Measurements from ENCODE around the gene TMEM144. TPM values are rescaled to one million over a fixed set of nuclear protein-coding genes. Genes with fewer than 3 reads are reported as not detected.
"Not testable (repeated sequence)": the region's sequence is repeated elsewhere in the genome, so short reads cannot be mapped to it uniquely, and the experiment has no call there.

TMEM144 gene
- polyA plus RNA-seq, 10 donors, result 1.2 to 5.4 (median 2.2) TPM

DNA sequence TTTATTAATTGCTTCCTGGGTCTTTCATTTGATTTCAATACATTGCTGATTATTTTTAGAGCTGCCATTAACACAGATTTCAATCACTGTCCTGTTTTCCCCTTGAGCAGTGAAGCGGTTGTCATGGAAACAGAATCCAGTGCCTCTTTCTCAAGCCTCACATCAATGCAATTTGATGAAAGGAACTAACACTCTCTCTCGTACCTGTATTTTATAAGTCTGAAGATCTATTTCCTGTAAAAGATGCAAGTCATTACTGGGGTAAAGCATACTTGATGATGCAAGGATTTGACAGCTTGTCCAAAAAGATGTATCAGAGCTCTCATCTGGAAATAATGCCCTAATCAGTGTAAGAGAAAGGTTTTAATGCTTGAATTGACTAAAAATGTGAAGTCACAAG is 19.6 kb upstream of the TMEM144 start:
- no peak for DNase-seq

GRCh38 chr4:158192439-158193158 is 17.7 kb upstream of the TMEM144 start:
- DNase-seq, result no peak

- DNase-seq, result peak in 1 of 3 donors; percentile 36
These were observed 17.0 kb upstream of the TMEM144 start for GRCh38 chr4:158193171-158193749.

- DNase-seq, result no peak
These were observed 15.0 kb upstream of the TMEM144 start for GRCh38 chr4:158195297-158195696.

DNA sequence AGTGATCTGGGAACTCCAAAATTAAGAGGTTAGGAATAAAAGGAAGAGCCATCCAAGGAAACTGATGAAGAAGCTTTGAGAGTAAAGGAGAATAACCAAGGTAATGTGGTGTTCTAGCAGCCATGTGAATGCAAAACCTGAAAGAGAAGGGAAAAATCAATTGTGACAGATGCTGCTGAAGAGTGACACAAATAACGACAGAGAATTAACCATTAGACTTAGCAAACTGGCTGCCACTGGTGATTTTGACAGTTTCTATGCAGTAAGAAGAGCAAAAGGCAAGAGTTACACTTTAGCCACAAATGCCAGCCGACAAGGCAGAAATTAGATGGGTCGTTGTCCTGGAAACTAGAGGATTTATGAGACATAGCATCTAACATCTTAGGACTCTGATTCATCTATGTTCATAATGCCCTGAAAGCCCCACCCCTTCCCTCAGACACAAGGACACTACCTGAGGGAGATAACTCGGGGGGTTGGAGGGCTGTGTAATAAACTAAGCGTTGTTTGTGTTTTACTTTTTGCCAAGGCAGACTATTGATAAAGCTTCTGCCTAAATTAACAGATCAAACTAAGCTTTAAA is 13.0 kb upstream of the TMEM144 start:
- DNase-seq, result no peak

DNA sequence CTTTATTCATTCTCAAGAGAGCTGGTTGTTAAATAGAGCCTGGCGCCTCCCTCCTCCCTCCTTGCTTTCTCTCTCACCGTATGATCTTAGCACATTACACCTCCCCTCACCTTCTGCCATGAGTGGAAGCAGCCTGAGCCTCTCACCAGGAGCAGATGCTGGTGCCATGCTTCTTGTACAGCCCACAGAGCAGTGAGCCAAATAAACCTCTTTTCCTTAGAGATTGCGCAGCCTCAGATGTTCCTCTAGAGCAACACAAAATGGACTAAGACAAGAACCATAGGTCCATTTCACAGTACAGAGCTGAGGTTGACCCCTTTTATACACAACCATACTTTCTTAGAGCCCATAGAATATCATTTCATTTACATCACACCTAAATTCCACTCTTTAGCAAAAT is 10.1 kb upstream of the TMEM144 start:
- no peak for DNase-seq

DNA sequence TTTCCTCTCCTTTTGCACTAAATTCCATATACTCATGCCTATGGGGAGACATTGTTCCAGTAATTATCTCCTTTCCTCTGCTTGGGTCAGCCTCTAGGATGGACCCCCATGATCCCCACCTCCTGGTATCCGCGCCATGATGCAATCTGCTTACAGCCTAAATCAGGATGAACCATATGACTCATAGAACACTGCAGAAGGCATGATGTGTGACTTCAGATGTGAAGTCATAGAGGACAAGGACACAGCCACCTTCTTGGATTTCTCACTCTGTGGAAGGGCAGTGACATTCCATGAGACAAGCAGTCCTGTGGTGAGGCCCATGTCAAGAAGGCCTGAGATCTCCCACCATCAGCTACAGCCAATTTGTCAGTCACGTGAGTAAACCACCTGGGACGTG is 9.0 kb upstream of the TMEM144 start:
- DNase-seq, result no peak

- DNase-seq, result no peak
These were observed 8.4 kb upstream of the TMEM144 start for GRCh38 chr4:158201876-158202275.

GRCh38 chr4:158202481-158202880 is 7.8 kb upstream of the TMEM144 start:
- no peak for DNase-seq

DNA sequence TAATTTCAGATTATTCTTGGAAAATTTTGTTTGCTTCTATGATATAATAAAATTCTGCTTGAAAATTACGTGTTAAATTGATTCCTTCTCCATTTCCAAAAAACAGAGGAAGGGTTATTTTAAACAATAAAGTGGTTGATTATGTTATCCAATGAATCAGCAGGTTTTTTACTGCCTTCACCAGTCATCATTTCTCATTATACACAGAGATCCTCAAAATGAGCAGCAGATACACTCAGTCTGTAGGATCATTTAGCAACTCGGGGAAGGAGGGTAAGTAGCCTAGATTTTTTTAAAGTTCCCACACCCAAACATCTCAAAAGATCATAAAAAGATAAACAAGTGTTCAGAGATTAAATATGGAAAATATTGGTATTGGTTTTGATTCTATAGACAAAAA is 6.8 kb upstream of the TMEM144 start:
- DNase-seq, result no peak

DNA sequence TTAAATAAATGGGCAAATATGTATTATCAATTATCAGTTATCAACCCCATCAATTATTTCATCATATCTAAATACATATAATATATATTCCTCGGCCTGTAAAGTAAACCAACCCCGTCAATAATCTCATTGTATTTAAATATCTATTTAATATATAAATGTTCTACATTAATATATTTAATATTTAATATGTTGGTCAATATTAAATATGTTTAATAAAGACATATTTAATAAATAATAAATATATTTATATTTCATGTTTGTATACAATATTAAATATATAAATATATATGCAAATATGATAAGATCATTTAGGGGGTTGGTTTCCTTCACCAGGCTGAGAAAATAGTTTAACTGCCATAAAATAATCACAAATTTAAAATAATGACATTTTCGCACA is 6.4 kb upstream of the TMEM144 start:
- DNase-seq, result no peak

- DNase-seq, result peak in 1 of 3 donors; percentile 26
These were observed 1.2 kb upstream of the TMEM144 start for GRCh38 chr4:158208963-158209640.

DNA sequence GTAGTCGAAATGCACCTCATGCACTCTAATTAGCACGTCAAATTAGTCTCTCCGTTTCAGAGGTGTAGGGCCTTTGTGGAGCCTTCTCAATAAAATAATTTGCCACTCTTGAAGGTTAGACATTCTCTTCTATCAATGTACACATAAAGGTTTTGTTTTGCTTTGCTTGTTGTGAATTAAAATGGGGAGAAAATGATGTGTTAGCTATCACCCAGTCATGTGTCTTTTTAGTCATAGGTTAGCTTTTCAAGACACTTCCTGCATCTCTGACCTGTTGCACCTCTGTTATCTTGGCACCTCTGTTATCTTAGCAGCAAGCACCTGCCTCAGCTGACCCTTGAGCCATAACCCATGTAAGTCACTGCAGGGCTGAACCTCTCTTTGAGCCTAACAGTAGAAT is 936 bp downstream of the TMEM144 start:
- no peak for DNase-seq

DNA sequence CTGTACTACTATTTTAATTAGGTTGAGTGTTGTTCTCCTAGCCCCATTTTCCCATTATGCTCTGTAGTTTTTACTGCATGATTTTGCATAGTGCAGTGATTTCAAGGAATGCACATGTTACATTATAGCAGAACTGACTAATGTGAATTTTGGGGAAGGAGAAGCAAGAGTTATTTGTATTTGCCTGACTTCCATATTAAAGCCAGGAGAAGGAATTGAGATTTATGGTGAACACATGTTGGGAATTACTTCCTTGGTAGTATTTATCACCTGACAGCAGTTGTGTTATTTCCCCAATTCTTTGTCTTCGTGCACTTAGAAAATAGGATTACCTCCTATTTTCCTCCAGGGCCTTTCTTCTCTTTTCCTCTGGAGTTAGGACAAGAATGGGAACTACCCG is 3.2 kb downstream of the TMEM144 start:
- no peak for DNase-seq

DNA sequence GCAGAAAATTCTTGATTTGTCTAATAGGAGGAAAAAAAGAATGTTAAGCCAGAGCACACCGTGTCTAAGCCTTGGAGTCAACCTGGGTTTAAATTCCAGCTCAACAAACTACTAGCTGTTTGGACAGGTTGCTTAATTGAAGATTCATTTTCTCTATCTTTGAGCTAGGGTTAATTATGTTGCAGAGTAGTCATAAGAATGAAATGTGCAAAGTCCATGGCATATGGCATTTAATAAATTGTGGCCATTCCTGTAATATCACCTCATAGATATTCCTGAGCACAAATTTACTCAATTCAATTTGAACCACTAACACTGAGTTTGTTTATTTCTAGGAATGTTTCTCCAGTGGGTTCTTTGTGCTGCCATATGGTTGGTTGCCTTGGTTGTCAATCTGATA is 4.6 kb downstream of the TMEM144 start:
- no peak for DNase-seq

DNA sequence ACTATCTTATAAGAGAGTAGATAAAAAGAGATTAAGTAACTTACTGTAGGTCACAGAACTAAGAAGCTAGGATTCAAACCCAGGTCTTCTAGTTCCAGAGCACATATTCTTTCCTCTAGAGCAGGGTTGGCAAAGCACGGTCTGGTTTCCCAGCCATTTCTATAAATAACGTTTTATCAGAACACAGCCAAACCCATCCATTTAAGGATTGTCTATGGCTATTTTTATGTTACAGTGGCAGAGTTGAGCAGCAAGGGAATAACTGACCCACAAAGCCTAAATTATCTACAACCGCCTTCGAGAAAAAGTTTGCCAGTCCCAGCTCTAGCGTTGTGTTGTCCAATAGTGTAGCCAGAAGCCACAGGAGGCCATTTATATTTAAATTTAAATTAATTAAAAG is 7.5 kb downstream of the TMEM144 start:
- DNase-seq, result no peak

DNA sequence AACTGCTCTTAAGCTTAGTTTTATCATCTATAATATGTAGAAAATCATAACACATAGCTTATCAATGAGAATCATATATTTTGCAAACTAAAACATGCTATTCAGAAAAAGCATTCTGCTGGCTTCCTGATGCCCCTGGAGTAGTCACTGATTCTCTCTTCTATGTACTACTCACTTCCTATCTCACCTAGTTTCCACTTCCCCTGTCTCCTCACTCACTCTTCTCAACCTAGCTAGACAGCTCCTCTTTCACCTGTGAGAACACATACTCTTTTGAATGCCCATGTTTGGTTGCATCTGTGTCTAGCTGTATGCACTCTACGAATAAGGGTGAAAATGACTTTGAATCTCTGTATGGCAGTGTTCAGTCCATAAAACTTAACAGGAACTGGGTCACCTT is 9.3 kb downstream of the TMEM144 start:
- DNase-seq, result no peak

DNA sequence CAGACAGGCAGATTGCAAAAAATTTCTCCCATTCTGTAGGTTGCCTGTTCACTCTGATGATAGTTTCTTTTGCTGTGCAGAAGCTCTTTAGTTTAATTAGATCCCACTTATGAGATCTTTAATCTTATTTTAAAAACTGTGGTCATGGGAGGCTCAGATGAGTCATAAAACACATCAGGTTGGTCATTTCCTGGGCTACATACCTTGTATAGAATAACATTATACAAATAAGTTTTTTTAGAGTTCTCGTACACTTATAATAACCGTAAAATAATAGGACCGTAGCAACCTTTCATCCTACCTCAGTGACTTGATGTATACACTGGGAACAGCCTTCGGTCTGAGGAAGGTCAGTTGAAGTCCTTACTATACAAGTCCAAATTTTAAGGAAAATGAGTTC is 14.0 kb downstream of the TMEM144 start:
- not testable (repeated sequence) for DNase-seq

- not testable (repeated sequence) for DNase-seq
These were observed 14.7 kb downstream of the TMEM144 start for GRCh38 chr4:158224999-158225398.

GRCh38 chr4:158227880-158228279 is 17.6 kb downstream of the TMEM144 start:
- not testable (repeated sequence) for DNase-seq

DNA sequence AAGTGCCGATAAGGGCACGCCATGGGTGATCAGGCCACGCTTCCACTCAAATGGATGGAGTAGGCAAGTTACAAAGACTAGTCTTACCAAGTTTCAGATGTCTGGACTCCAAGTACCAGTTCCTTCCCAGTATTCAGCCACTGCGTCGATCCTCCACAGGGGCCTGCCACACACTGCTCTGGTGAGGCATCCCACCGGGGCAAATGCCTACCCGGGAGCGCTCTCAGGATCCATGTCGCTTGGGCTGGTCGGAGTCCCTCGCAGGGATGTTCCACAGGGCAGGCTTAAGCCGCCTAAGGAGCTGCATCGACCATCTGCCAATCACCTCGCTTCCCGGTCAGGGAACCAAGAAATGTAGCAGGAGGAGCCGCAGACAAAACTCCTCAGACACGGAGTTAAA is 18.1 kb downstream of the TMEM144 start:
- not testable (repeated sequence) for DNase-seq

DNA sequence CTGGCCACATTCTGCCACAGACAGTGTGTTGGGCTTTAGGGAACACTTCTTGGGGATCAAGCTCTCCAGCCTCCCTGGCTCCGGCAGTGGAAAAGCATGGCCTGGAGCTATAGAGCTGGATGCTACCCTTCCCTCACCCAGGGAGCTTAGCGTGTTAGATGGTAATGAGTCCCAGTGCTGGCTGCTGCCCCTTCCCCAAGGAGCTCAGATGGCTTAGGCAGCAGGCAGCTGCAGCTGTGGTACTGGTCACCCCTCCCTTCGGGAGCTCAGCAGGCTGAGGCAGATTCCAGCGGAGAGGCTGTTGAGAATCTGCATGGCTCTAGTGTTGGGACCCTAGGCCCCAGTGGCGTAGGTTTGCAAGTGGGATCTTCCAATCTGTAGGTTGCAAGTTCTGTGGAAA is 19.5 kb downstream of the TMEM144 start:
- DNase-seq, result no peak

DNA sequence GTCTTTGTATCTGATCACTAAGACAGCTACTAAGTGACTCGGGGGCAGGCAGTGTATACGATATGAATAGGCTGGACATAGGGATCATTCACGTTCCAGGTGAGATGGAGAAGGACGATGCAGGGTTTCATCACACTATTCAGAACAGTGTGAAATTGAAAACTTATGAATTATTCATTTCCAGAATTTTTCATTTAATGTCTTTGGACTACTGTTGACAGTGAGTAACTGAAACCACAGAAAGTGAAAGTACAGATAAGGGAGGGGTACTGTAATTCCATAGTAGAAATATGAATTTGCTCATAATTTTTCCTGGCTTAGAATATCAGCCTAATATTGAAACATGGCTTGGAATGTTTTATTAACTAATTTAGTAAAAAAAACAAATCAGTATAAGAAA is 24.4 kb downstream of the TMEM144 start:
- DNase-seq, result no peak
